ENCODE results near the gene MIX23. TPM values are rescaled to one million over a fixed set of nuclear protein-coding genes. Genes with fewer than 3 reads are reported as not detected.

MIX23 gene
- total RNA-seq, 4 donors from 2014 or later = 6.1 to 19.3 (median 12.0) TPM

DNA sequence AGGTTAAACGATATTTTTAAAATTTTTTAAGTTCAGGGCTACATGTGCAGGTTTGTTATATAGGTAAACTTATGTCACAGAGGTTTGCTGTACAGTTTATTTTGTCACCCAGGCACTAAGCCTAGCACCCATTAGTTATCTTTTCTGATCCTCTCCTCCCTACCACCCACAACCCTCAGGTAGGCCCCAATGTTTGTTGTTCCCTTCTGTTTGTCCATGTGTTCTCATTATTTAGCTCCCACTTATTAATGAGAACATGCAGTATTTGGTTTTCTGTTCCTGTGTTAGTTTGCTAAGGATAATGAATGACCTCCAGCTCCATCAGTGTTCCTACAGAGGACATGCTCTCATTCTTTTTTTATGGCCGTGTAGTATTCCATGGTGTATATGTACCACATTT lies 15.9 kb upstream of the MIX23 start:
- WGBS, 2 donors = 91 to 96% methylated on average over 2 of the region's 2 CpGs
- TF ChIP-seq, protein P1, sequence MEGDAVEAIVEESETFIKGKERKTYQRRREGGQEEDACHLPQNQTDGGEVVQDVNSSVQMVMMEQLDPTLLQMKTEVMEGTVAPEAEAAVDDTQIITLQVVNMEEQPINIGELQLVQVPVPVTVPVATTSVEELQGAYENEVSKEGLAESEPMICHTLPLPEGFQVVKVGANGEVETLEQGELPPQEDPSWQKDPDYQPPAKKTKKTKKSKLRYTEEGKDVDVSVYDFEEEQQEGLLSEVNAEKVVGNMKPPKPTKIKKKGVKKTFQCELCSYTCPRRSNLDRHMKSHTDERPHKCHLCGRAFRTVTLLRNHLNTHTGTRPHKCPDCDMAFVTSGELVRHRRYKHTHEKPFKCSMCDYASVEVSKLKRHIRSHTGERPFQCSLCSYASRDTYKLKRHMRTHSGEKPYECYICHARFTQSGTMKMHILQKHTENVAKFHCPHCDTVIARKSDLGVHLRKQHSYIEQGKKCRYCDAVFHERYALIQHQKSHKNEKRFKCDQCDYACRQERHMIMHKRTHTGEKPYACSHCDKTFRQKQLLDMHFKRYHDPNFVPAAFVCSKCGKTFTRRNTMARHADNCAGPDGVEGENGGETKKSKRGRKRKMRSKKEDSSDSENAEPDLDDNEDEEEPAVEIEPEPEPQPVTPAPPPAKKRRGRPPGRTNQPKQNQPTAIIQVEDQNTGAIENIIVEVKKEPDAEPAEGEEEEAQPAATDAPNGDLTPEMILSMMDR (IDR thresholded peaks at IDR 0.05) = no peak
- no peak for TF ChIP-seq POLR2A (IDR thresholded peaks at IDR 0.05)
- intact Hi-C loops (cut with DNase I; ENCODE audit: low total_unique reads) = no loop called here
- DNase-seq (ENCODE audit: low spot score in 2 of 2) = no peak
- H3K4me3 ChIP-seq (ENCODE audit: low read depth, poor library complexity, severe bottlenecking) = no peak overlapping the region

DNA sequence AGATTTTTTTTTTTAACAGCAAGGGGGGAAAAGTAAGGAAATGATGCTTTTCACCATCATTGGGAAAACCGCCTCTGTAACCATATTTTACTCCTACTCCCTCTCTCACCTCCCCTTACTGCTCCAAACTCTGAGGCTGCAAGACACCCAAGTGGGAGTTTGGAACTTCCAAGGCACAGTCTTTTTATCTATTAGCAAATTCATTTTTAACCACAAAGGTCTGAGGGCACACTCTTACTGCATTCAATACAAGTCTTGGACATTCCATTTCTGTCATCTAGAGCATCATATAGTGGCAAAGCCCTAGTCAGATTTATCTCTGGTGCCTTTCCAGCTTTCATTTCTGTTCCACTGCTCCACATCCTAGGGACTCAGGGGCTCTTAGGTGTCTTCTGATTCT lies 14.2 kb upstream of the MIX23 start:
- TF ChIP-seq, protein P1 (IDR thresholded peaks at IDR 0.05) = no peak
- TF ChIP-seq POLR2A (IDR thresholded peaks at IDR 0.05) = no peak
- WGBS, 2 donors = 90 to 100% methylated on average over 1 of the region's 1 CpG
- intact Hi-C loops (cut with DNase I; ENCODE audit: low total_unique reads) = no loop called here
- no peak overlapping the region for H3K4me3 ChIP-seq (ENCODE audit: low read depth, poor library complexity, severe bottlenecking)
- DNase-seq (ENCODE audit: low spot score in 2 of 2) = no peak

DNA sequence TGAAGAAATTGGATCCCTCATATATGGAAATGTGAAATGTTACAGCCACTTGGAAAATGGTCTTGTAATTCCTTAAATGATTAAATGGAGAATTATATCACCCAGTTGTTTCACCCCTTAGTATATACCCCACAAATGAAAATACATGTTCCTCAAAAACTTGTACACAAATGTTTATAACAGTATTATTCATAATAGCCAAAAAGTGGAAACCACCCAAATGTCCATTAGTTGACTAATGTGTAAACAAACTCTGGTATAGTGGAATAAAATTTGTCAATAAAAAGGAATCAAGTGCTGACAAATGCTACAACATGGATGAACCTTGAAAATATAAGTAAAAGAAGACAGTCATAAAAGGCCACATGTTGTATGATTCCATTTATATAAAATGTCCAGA lies 13.5 kb upstream of the MIX23 start:
- no peak overlapping the region for H3K4me3 ChIP-seq (ENCODE audit: low read depth, poor library complexity, severe bottlenecking)
- DNase-seq (ENCODE audit: low spot score in 2 of 2) = no peak
- intact Hi-C loops (cut with DNase I; ENCODE audit: low total_unique reads) = no loop called here
- TF ChIP-seq, protein P1 (IDR thresholded peaks at IDR 0.05) = no peak
- TF ChIP-seq POLR2A (IDR thresholded peaks at IDR 0.05) = no peak

DNA sequence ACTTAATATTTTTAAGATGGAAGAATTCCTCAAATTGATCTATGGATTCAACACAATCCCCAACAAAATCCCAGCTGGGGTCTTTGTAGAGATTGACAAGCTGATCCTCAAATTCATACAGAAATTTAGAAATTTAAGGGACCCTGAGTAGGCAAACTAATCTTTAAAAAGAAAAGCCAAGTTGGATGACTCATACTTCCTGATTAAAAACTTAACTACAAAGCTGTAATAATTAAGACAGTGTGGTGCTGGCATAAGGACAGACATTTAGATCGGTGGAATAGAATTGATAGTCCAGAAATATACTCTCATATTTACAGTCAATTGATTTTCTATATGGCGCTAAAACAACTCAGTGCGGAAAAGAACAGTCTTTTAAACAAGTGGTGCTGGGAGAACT lies 12.6 kb upstream of the MIX23 start:
- intact Hi-C loops (cut with DNase I; ENCODE audit: low total_unique reads) = no loop called here
- 57% methylated on average over 3 of the region's 3 CpGs for WGBS, 2 donors
- H3K4me3 ChIP-seq (ENCODE audit: low read depth, poor library complexity, severe bottlenecking) = no peak overlapping the region
- TF ChIP-seq, protein P1 (IDR thresholded peaks at IDR 0.05) = no peak
- TF ChIP-seq POLR2A (IDR thresholded peaks at IDR 0.05) = no peak
- DNase-seq (ENCODE audit: low spot score in 2 of 2) = no peak

DNA sequence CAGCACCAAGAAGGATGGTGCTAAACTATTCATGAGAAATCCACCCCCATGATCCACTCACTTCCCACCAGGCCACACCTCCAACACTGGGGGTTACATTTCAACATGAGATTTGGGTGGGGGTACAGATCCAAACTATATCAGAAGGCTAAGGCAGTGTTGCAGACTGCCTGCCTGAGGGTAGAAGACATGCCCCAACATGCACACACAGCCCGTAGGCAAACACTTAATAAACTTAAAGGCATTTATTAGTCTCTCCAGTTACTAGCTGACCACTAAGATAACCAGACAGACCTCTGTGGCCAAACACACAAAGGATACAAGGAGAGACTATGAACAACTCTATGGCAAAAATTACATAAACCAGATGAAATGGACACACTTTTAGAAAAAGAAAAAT lies 11.1 kb upstream of the MIX23 start:
- DNase-seq (ENCODE audit: low spot score in 2 of 2) = no peak
- TF ChIP-seq POLR2A (IDR thresholded peaks at IDR 0.05) = no peak
- TF ChIP-seq, protein P1 (IDR thresholded peaks at IDR 0.05) = no peak
- 57 to 69% methylated on average over 1 of the region's 1 CpG for WGBS, 2 donors
- H3K4me3 ChIP-seq (ENCODE audit: low read depth, poor library complexity, severe bottlenecking) = no peak overlapping the region
- intact Hi-C loops (cut with DNase I; ENCODE audit: low total_unique reads) = no loop called here
